CD8-positive, alpha-beta memory T cell (primary cell): Measurements from ENCODE around the gene CARD11. TPM values are rescaled to one million over a fixed set of nuclear protein-coding genes. Genes with fewer than 3 reads are reported as not detected.

Experiments
- CTCF ChIA-PET: fragments of 350-600 bp; sonication (Branson Sonifier 250); formaldehyde crosslinking; loops from one replicate; lab custom pipeline; 2021; ENCODE audit warnings: antibody characterized with exemption; lab: Charles Lee
- POLR2A ChIA-PET: fragments of 350-600 bp; sonication (Branson Sonifier 250); formaldehyde crosslinking; loops from one replicate; lab custom pipeline; 2021; ENCODE audit warnings: antibody characterized with exemption; lab: Charles Lee
- DNase-seq, 5 donors: peaks; one replicate each; pipeline versions ENCODE4 v3.0.0 to v3.0.0-alpha.2; 2020 to 2022; ENCODE audit warnings: mixed read lengths in 1 of 5
- H3K27ac ChIP-seq: one replicate; pipeline ENCODE4 v1.7.0; 2013; ENCODE audit warnings: low read depth, mild to moderate bottlenecking, low read length, moderate library complexity
- H3K27me3 ChIP-seq: 2 replicates; pipeline ENCODE4 v1.7.0; 2013; ENCODE audit warnings: low read length, mild to moderate bottlenecking; ENCODE audit not compliant: insufficient read depth, poor library complexity, severe bottlenecking
- H3K36me3 ChIP-seq: 2 replicates; pipeline ENCODE4 v1.7.0; 2013; ENCODE audit warnings: mild to moderate bottlenecking, low read length, moderate library complexity; ENCODE audit not compliant: insufficient read depth
- H3K4me1 ChIP-seq: 2 replicates; pipeline ENCODE4 v1.7.0; 2013; ENCODE audit warnings: mild to moderate bottlenecking, low read length, moderate library complexity; ENCODE audit not compliant: insufficient read depth
- H3K4me3 ChIP-seq: 2 replicates; pipeline ENCODE4 v1.7.0; 2013; ENCODE audit warnings: mild to moderate bottlenecking, low read length
- H3K9me3 ChIP-seq: 2 replicates; pipeline ENCODE4 v1.7.0; 2013; ENCODE audit warnings: mild to moderate bottlenecking, low read length
- H3K27ac Mint-ChIP-seq, 8 donors: one replicate each; pipeline ENCODE4 v1.8.0; 2020 to 2021; ENCODE audit warnings: mixed read lengths in 8 of 8, mild to moderate bottlenecking in 6 of 8, inconsistent platforms in 3 of 8, moderate library complexity in 3 of 8
- H3K27me3 Mint-ChIP-seq, 2 donors: one replicate each; pipeline ENCODE4 v1.8.0; 2020 to 2021; ENCODE audit warnings: mixed read lengths in 2 of 2, mild to moderate bottlenecking in 1 of 2, moderate library complexity in 1 of 2
- H3K36me3 Mint-ChIP-seq, 3 donors: one replicate each; pipeline ENCODE4 v1.8.0; 2020 to 2021; ENCODE audit warnings: mixed read lengths in 3 of 3, inconsistent platforms in 1 of 3, mild to moderate bottlenecking in 1 of 3
- H3K4me1 Mint-ChIP-seq, 3 donors: one replicate each; pipeline ENCODE4 v1.8.0; 2020 to 2021; ENCODE audit warnings: mixed read lengths in 3 of 3, inconsistent platforms in 1 of 3, mild to moderate bottlenecking in 1 of 3
- H3K4me3 Mint-ChIP-seq, 7 donors: one replicate each; pipeline ENCODE4 v1.8.0; 2020 to 2021; ENCODE audit warnings: mixed read lengths in 7 of 7, mild to moderate bottlenecking in 6 of 7, moderate library complexity in 4 of 7, inconsistent platforms in 2 of 7
- H3K9me3 Mint-ChIP-seq, 5 donors: one replicate each; pipeline ENCODE4 v1.8.0; 2020 to 2022; ENCODE audit warnings: mixed read lengths in 5 of 5, mild to moderate bottlenecking in 3 of 5, moderate library complexity in 2 of 5, inconsistent platforms in 1 of 5
- polyA plus RNA-seq: library from polyadenylated mRNA; unstranded; fragments of 300-500 nt; fragmentation: Illumina TruSeq; gene quantifications from one replicate; pipeline ENCODE4 v1.2.3, GENCODE V29; 2021
- total RNA-seq, 2 experiments: library from RNA; stranded (reverse); gene quantifications; one replicate each; pipeline ENCODE4 v1.2.3, GENCODE V29; 2021

Gene CARD11
- total and polyA plus RNA-seq, 3 experiments from 2014 or later = 40.9 to 72.1 (median 68.4) TPM

DNA sequence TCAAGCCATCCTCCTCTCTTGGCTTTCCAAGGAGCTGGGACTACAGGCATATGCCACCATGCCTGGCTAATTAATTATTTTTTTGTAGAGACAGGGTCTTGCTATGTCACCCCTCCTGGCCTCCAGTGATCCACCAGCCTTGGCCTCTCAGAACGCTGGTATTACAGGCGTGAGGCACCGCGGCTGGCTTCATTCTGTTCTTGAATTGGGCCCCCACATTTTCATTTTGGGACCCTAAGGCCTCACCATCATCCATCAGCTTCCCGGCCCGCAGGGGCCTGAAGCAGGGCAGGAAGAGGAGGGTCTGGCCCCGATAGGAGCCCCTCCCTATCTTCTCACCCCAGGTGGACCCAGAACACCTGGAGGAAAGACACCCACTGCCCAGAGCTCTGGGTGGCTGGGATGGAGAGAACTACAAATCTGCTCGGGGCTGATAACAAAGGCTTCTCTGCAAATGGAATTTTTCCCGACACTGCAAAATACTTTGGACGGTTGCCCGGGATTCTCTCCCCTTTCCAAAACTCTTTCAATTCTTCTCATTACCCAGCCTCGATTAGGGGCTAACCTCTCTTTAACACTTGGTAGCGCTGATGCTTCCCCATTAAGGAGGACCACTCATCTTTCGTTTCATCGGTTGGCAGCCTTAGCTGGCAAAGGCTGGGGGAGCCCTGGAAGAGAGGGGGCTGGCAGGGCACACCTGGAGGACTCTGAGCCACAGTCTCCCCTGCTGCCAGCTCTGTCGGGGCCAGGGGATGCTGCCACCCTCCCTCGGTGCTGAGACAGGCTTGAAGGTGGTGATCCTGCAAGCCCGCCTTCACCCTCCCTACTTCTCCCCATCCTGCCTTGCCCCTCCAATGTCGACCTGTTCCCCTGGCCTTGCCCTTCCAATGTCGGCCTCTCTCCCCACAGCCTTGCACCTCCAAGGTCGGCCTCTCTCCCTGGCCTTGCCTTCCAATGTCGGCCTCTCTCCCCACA, 118.5 kb downstream of the CARD11 start:
- DNase-seq = peak in 1 of 5 donors; percentile 28
- Mint-ChIP-seq H3K9me3 (no peaks in the 10 kb centered on the region), H3K4me3 (no peak overlapping the region), H3K27me3 (peaks cover 0 to 5% of the 10 kb centered on the region in 2 donors), H3K4me1 (no peaks in the 10 kb centered on the region), H3K36me3 (peaks cover 11 to 81% (median 17%) of the 10 kb centered on the region in 3 donors), H3K27ac (peak overlapping the region in 4 of 8 donors; percentile 18 to 61 (median 42))
- ChIA-PET POLR2A (no interaction called here), CTCF (interaction anchor here (0.6 to 1.7 kb wide), 2 partner anchors 60 to 1816 kb away, joined by 3 to 7 read pairs; no protein-coding TSS in a partner anchor)
- no peaks in the 10 kb centered on the region for H3K9me3 ChIP-seq
- H3K27me3 ChIP-seq = no peaks in the 10 kb centered on the region
- no peak overlapping the region for H3K4me3 ChIP-seq
- H3K4me1 ChIP-seq = no peaks in the 10 kb centered on the region
- H3K27ac ChIP-seq = no peak overlapping the region
- H3K36me3 ChIP-seq = peaks cover 35% of the 10 kb centered on the region

GRCh38 chr7:2923886-2924574, 119.6 kb downstream of the CARD11 start:
- ChIA-PET CTCF (interaction anchor here (1.7 kb wide), 1 partner anchor 59 kb away, joined by 7 read pairs; no protein-coding TSS in a partner anchor), POLR2A (no interaction called here)
- Histone ChIP-seq H3K27ac (no peak overlapping the region), H3K4me1 (no peaks in the 10 kb centered on the region), H3K9me3 (no peaks in the 10 kb centered on the region), H3K36me3 (peaks cover 40% of the 10 kb centered on the region), H3K4me3 (no peak overlapping the region), H3K27me3 (no peaks in the 10 kb centered on the region)
- Mint-ChIP-seq H3K27me3 (peaks cover 0 to 5% of the 10 kb centered on the region in 2 donors), H3K9me3 (no peaks in the 10 kb centered on the region), H3K27ac (peak overlapping the region in 3 of 8 donors; percentile 17 to 22 (median 17)), H3K4me1 (no peaks in the 10 kb centered on the region), H3K4me3 (no peak overlapping the region), H3K36me3 (peaks cover 17 to 86% (median 23%) of the 10 kb centered on the region in 3 donors)
- DNase-seq = peak in 1 of 5 donors; percentile 21

GRCh38 chr7:2923291-2923781, 120.3 kb downstream of the CARD11 start:
- H3K4me3 ChIP-seq = no peak overlapping the region
- H3K36me3 ChIP-seq = peaks cover 44% of the 10 kb centered on the region
- Mint-ChIP-seq H3K4me3 (no peak overlapping the region), H3K4me1 (no peaks in the 10 kb centered on the region), H3K36me3 (peaks cover 21 to 87% (median 26%) of the 10 kb centered on the region in 3 donors), H3K27me3 (peaks cover 0 to 5% of the 10 kb centered on the region in 2 donors), H3K9me3 (no peaks in the 10 kb centered on the region), H3K27ac (peak overlapping the region in 1 of 8 donors; percentile 47)
- no peaks in the 10 kb centered on the region for H3K27me3 ChIP-seq
- H3K9me3 ChIP-seq = no peaks in the 10 kb centered on the region
- H3K27ac ChIP-seq = no peak overlapping the region
- peak in 1 of 5 donors; percentile 26 for DNase-seq
- H3K4me1 ChIP-seq = no peaks in the 10 kb centered on the region
- ChIA-PET CTCF (interaction anchor here (1.7 kb wide), 1 partner anchor 58 kb away, joined by 7 read pairs; no protein-coding TSS in a partner anchor), POLR2A (no interaction called here)

DNA sequence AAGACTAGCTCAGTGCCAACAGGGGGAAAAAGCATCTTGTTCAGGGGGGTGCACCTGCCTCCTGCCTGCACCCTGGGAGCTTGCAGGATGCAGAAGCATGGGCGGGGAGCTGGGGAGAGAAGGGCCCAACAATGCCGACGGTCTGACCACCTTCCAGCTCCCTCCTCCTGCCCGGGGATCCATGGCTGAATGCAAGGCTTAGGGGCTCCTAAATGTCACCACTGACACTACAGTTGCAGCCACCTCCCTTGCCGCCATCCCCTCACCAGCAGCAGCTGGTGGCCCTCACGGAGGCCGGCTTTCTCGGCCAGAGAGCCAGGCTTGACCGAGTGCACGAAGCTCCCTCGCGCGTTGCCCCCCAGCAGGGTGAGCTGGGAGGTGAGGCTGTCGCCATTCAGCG, 120.8 kb downstream of the CARD11 start:
- Histone ChIP-seq H3K4me1 (no peaks in the 10 kb centered on the region), H3K36me3 (peaks cover 43% of the 10 kb centered on the region), H3K4me3 (no peak overlapping the region), H3K27ac (no peak overlapping the region), H3K9me3 (no peaks in the 10 kb centered on the region), H3K27me3 (no peaks in the 10 kb centered on the region)
- Mint-ChIP-seq H3K27ac (peak overlapping the region in 1 of 8 donors; percentile 47), H3K36me3 (peaks cover 21 to 90% (median 26%) of the 10 kb centered on the region in 3 donors), H3K9me3 (no peaks in the 10 kb centered on the region), H3K4me1 (no peaks in the 10 kb centered on the region), H3K4me3 (no peak overlapping the region), H3K27me3 (peaks cover 0 to 5% of the 10 kb centered on the region in 2 donors)
- CTCF ChIA-PET = no interaction called here
- POLR2A ChIA-PET = no interaction called here
- DNase-seq = no peak

- ChIA-PET POLR2A (no interaction called here), CTCF (no interaction called here)
- H3K4me3 ChIP-seq = no peak overlapping the region
- peaks cover 0 to 5% of the 10 kb centered on the region in 2 donors for H3K27me3 Mint-ChIP-seq
- no peak overlapping the region for H3K4me3 Mint-ChIP-seq
- peak in 1 of 5 donors; percentile 45 for DNase-seq
- no peaks in the 10 kb centered on the region for H3K4me1 ChIP-seq
- no peaks in the 10 kb centered on the region for H3K9me3 ChIP-seq
- peaks cover 40% of the 10 kb centered on the region for H3K36me3 ChIP-seq
- H3K9me3 Mint-ChIP-seq = no peaks in the 10 kb centered on the region
- H3K27ac ChIP-seq = no peak overlapping the region
- peaks cover 21 to 91% (median 24%) of the 10 kb centered on the region in 3 donors for H3K36me3 Mint-ChIP-seq
- H3K27ac Mint-ChIP-seq = no peak overlapping the region
- no peaks in the 10 kb centered on the region for H3K27me3 ChIP-seq
- no peaks in the 10 kb centered on the region for H3K4me1 Mint-ChIP-seq
These were observed 121.3 kb downstream of the CARD11 start for GRCh38 chr7:2922348-2922691.

DNA sequence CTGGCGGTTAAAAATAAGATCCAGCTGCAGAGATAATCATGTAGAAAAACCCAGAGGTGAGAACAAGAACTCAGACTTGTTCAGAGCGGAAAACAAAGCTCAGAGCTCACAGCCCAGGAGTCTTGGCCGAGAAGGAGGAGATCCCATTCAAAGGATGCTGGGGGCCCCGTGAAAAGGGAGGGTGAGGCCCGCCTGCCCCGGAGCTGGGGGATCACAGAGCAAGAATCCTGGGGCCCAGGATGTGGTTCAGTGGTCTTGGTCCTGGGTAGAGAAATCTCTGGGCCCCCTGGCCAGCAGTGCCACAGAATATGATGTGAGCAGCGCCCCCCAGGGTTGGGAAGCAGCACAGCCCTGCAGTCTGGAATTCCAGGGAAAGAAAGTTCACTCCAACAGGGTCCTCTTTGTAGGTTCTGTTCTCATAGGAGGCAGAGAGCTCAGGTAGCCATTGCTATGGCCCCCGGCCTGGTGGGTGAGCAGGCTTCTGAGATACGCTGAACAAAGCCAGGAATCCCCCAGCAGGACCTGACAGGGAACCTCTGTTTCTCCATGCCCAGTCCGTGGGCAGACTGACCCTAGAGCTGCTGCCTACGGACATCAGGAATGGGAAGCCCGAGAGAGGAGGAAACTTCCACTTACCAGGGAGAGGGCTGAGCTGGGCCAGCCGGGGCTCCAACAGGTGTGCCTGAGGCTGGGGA, 121.9 kb downstream of the CARD11 start:
- Mint-ChIP-seq H3K4me1 (no peaks in the 10 kb centered on the region), H3K27ac (peak overlapping the region in 1 of 8 donors; percentile 66), H3K4me3 (peak overlapping the region in 1 of 7 donors; percentile 20), H3K36me3 (peaks cover 21 to 93% (median 28%) of the 10 kb centered on the region in 3 donors), H3K9me3 (no peaks in the 10 kb centered on the region), H3K27me3 (peaks cover 0 to 5% of the 10 kb centered on the region in 2 donors)
- H3K27me3 ChIP-seq = no peaks in the 10 kb centered on the region
- ChIA-PET POLR2A (no interaction called here), CTCF (no interaction called here)
- peaks cover 37% of the 10 kb centered on the region for H3K36me3 ChIP-seq
- no peaks in the 10 kb centered on the region for H3K9me3 ChIP-seq
- peak in 1 of 5 donors; percentile 38 for DNase-seq
- H3K27ac ChIP-seq = no peak overlapping the region
- H3K4me3 ChIP-seq = no peak overlapping the region
- no peaks in the 10 kb centered on the region for H3K4me1 ChIP-seq

GRCh38 chr7:2920956-2921652, 122.6 kb downstream of the CARD11 start:
- POLR2A ChIA-PET = interaction anchor here (0.5 kb wide), 1 partner anchor 22 kb away, joined by 3 read pairs; no protein-coding TSS in a partner anchor
- Mint-ChIP-seq H3K9me3 (no peaks in the 10 kb centered on the region), H3K4me3 (no peak overlapping the region), H3K27ac (peak overlapping the region in 2 of 8 donors; percentile 24 to 66), H3K36me3 (peaks cover 21 to 93% (median 31%) of the 10 kb centered on the region in 3 donors), H3K27me3 (peaks cover 0 to 1% of the 10 kb centered on the region in 2 donors), H3K4me1 (no peaks in the 10 kb centered on the region)
- H3K27me3 ChIP-seq = no peaks in the 10 kb centered on the region
- H3K9me3 ChIP-seq = no peaks in the 10 kb centered on the region
- H3K4me1 ChIP-seq = no peaks in the 10 kb centered on the region
- H3K4me3 ChIP-seq = no peak overlapping the region
- DNase-seq = peak in 1 of 5 donors; percentile 37
- H3K27ac ChIP-seq = no peak overlapping the region
- CTCF ChIA-PET = no interaction called here
- H3K36me3 ChIP-seq = peaks cover 40% of the 10 kb centered on the region
